HG02885 (cell line): ENCODE data around the gene GPR158.
"Not testable (repeated sequence)": the region's sequence is repeated elsewhere in the genome, so short reads cannot be mapped to it uniquely, and the experiment has no call there.

Experiments
- ATAC-seq: cut with Tn5 transposase; IDR thresholded peaks from one replicate; pipeline ENCODE4 v1.9.1; 2021; ENCODE audit warnings: mild to moderate bottlenecking; ENCODE audit not compliant: unreplicated experiment, poor library complexity

Gene GPR158

GRCh38 chr10:25294032-25294926 is 119.5 kb downstream of the GPR158 start:
- no peak for ATAC-seq

- ATAC-seq, result no peak
Observed at GRCh38 chr10:25296324-25296723, 121.5 kb downstream of the GPR158 start.

- ATAC-seq, result no peak
Observed at GRCh38 chr10:25297466-25297865, 122.7 kb downstream of the GPR158 start.

- ATAC-seq, result no peak
Observed at GRCh38 chr10:25300073-25300472, 125.3 kb downstream of the GPR158 start.

- ATAC-seq, result no peak
Observed at GRCh38 chr10:25304606-25305005, 129.8 kb downstream of the GPR158 start.

GRCh38 chr10:25306386-25306785 is 131.6 kb downstream of the GPR158 start:
- no peak for ATAC-seq

GRCh38 chr10:25308278-25308677 is 133.5 kb downstream of the GPR158 start:
- no peak for ATAC-seq

- not testable (repeated sequence) for ATAC-seq
Observed at GRCh38 chr10:25317596-25318211, 142.9 kb downstream of the GPR158 start.

- no peak for ATAC-seq
Observed at GRCh38 chr10:25327273-25327672, 152.5 kb downstream of the GPR158 start.

GRCh38 chr10:25328361-25328760 is 153.6 kb downstream of the GPR158 start:
- no peak for ATAC-seq

- not testable (repeated sequence) for ATAC-seq
Observed at GRCh38 chr10:25329587-25329986, 154.8 kb downstream of the GPR158 start.

GRCh38 chr10:25334445-25334844 is 159.6 kb downstream of the GPR158 start:
- ATAC-seq, result no peak

- ATAC-seq, result no peak
Observed at GRCh38 chr10:25336330-25336729, 161.5 kb downstream of the GPR158 start.

- no peak for ATAC-seq
Observed at GRCh38 chr10:25338271-25338670, 163.5 kb downstream of the GPR158 start.

- no peak for ATAC-seq
Observed at GRCh38 chr10:25339966-25340365, 165.2 kb downstream of the GPR158 start.

GRCh38 chr10:25349520-25349919 is 174.7 kb downstream of the GPR158 start:
- no peak for ATAC-seq

- no peak for ATAC-seq
Observed at GRCh38 chr10:25356609-25357008, 181.8 kb downstream of the GPR158 start.

- ATAC-seq, result no peak
Observed at GRCh38 chr10:25357269-25357668, 182.5 kb downstream of the GPR158 start.

- ATAC-seq, result no peak
Observed at GRCh38 chr10:25382029-25382810, 207.4 kb downstream of the GPR158 start.

GRCh38 chr10:25382901-25383300 is 208.1 kb downstream of the GPR158 start:
- ATAC-seq, result not testable (repeated sequence)

- ATAC-seq, result no peak
Observed at GRCh38 chr10:25383686-25384085, 208.9 kb downstream of the GPR158 start.
